Endothelial cell (in vitro differentiated cells): ENCODE data around the gene CHSY3. TPM values are rescaled to one million over a fixed set of nuclear protein-coding genes. Genes with fewer than 3 reads are reported as not detected.

Experiments used
- DNase-seq: peaks from one replicate; pipeline ENCODE4 v3.0.0; 2021; ENCODE audit warnings: low spot score
- H3K27ac Mint-ChIP-seq: one replicate; pipeline ENCODE4 v1.8.0; 2021; ENCODE audit warnings: mixed read lengths, inconsistent platforms; ENCODE audit not compliant: unreplicated experiment
- H3K27me3 Mint-ChIP-seq: one replicate; pipeline ENCODE4 v1.8.0; 2021; ENCODE audit warnings: mild to moderate bottlenecking, moderate library complexity, mixed read lengths, inconsistent platforms; ENCODE audit not compliant: unreplicated experiment
- H3K36me3 Mint-ChIP-seq: one replicate; pipeline ENCODE4 v1.8.0; 2021; ENCODE audit warnings: mild to moderate bottlenecking, low read depth, mixed read lengths, inconsistent platforms; ENCODE audit not compliant: unreplicated experiment
- H3K4me1 Mint-ChIP-seq: one replicate; pipeline ENCODE4 v1.8.0; 2021; ENCODE audit warnings: mild to moderate bottlenecking, mixed read lengths, inconsistent platforms; ENCODE audit not compliant: unreplicated experiment
- H3K4me3 Mint-ChIP-seq: one replicate; pipeline ENCODE4 v1.8.0; 2021; ENCODE audit warnings: mild to moderate bottlenecking, mixed read lengths, inconsistent platforms; ENCODE audit not compliant: unreplicated experiment
- H3K9me3 Mint-ChIP-seq: one replicate; pipeline ENCODE4 v1.8.0; 2021; ENCODE audit warnings: mixed read lengths, inconsistent platforms; ENCODE audit not compliant: unreplicated experiment
- total RNA-seq: library from RNA; stranded (reverse); fragmentation: NEBNext Ultra II Directional; extraction: Animal tissue kit (Norgen Biotek cat#: 25700); gene quantifications from one replicate; pipeline ENCODE4 v1.2.1, GENCODE V29; 2021; ENCODE audit not compliant: unreplicated experiment
- TF ChIP-seq, protein P1 (sequence below): fragments of 200-600 bp; sonication (generic); IDR thresholded peaks from one replicate; pipeline ENCODE4 v1.5.0; 2021; ENCODE audit warnings: antibody characterized with exemption; ENCODE audit not compliant: unreplicated experiment

Gene CHSY3
- total RNA-seq, 1 donor from 2014 or later = 21.2 TPM

GRCh38 chr5:130227699-130228098 is 323.4 kb downstream of the CHSY3 start:
- Mint-ChIP-seq H3K4me3 (no peak overlapping the region), H3K36me3 (no peaks in the 10 kb centered on the region), H3K27ac (no peak overlapping the region), H3K9me3 (no peaks in the 10 kb centered on the region), H3K27me3 (no peaks in the 10 kb centered on the region), H3K4me1 (no peaks in the 10 kb centered on the region)
- DNase-seq = no peak
- TF ChIP-seq, protein P1, sequence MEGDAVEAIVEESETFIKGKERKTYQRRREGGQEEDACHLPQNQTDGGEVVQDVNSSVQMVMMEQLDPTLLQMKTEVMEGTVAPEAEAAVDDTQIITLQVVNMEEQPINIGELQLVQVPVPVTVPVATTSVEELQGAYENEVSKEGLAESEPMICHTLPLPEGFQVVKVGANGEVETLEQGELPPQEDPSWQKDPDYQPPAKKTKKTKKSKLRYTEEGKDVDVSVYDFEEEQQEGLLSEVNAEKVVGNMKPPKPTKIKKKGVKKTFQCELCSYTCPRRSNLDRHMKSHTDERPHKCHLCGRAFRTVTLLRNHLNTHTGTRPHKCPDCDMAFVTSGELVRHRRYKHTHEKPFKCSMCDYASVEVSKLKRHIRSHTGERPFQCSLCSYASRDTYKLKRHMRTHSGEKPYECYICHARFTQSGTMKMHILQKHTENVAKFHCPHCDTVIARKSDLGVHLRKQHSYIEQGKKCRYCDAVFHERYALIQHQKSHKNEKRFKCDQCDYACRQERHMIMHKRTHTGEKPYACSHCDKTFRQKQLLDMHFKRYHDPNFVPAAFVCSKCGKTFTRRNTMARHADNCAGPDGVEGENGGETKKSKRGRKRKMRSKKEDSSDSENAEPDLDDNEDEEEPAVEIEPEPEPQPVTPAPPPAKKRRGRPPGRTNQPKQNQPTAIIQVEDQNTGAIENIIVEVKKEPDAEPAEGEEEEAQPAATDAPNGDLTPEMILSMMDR = no peak

DNA sequence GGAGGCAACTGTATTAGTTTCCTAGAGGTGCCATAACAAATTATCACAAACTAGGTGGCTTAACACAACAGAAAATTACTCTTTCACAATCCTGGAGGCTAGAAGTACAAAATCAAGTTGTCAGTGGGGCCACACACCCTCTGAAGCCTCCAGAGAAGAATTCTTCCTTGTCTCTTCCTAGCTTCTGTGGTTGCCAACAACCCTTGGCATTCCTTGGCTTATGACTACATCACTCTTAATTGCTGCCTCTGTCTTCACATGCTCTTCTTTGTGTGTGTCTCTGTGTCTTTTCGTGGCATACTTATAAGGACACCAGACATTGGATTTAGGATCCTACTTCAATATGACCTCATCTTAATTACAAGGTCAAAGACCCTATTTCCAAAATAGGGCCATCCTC is 327.5 kb downstream of the CHSY3 start:
- no peaks in the 10 kb centered on the region for H3K9me3 Mint-ChIP-seq
- TF ChIP-seq, protein P1 = no peak
- H3K27me3 Mint-ChIP-seq = no peaks in the 10 kb centered on the region
- no peak overlapping the region for H3K27ac Mint-ChIP-seq
- no peak overlapping the region for H3K4me3 Mint-ChIP-seq
- H3K36me3 Mint-ChIP-seq = no peaks in the 10 kb centered on the region
- H3K4me1 Mint-ChIP-seq = no peaks in the 10 kb centered on the region
- no peak for DNase-seq

DNA sequence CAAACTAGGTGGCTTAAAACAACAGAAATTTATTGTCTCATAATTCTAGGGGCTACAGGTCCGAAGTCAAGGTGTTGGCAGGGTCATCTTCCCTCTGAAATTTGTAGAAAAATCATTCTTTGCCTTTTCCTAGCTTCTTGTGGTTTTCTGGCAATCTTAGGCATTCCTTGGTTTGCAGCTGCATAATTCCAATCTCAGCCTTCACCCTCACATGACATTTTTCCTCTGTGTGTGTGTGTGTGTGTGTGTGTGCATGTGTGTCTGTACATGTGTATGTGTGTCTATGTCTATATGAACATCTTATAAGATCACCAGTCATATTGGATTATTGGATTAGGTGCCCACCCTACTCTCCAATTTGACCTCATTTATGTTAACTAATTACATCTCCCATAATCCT is 330.6 kb downstream of the CHSY3 start:
- no peak overlapping the region for H3K4me3 Mint-ChIP-seq
- H3K27me3 Mint-ChIP-seq = no peaks in the 10 kb centered on the region
- peaks cover 4% of the 10 kb centered on the region for H3K4me1 Mint-ChIP-seq
- no peak for DNase-seq
- H3K9me3 Mint-ChIP-seq = no peaks in the 10 kb centered on the region
- no peaks in the 10 kb centered on the region for H3K36me3 Mint-ChIP-seq
- TF ChIP-seq, protein P1 = no peak
- no peak overlapping the region for H3K27ac Mint-ChIP-seq

Other genes starting within 250 kb of the CHSY3 start
- gene MINAR2, start 156.4 kb upstream of the CHSY3 start, total RNA-seq = not detected